K562 (cell line): ENCODE results near the gene FANK1. TPM values are rescaled to one million over a fixed set of nuclear protein-coding genes. Genes with fewer than 3 reads are reported as not detected.

Experiments used
- ATAC-seq: fragments of 200-7000 bp; cut with Tn5 transposase; 3 replicates; pipeline ENCODE4 v1.9.1; 2020; ENCODE audit warnings: moderate library complexity
- BruUV-seq: library from RNA; stranded (reverse); fragments of 400-500 nt; replicated peaks from 2 replicates; lab custom pipeline; 2021; lab: Mats Ljungman, UMichigan
- CTCF ChIA-PET: fragments of 300-600 bp; formaldehyde crosslinking; extraction: SDS; loops from one replicate; lab custom pipeline; 2021; ENCODE audit warnings: low intra/inter-chr PET ratio; lab: Yijun Ruan, JAX
- POLR2A ChIA-PET: fragments of 300-600, 350-650 bp; sonication (Branson Sonifier 250); formaldehyde crosslinking; extraction: SDS; loops from one replicate; lab custom pipeline; 2021; ENCODE audit warnings: antibody characterized with exemption, inconsistent platforms; lab: Yijun Ruan, JAX
- DNase-seq, 4 experiments: peaks; one replicate each; pipeline versions ENCODE4 v3.0.0 to v3.0.0-alpha.2; 2011 to 2018; ENCODE audit warnings: low spot score in 3 of 4, mixed read lengths in 3 of 4; ENCODE audit errors: extremely low read depth in 1 of 4
- FAIRE-seq: peaks from 2 replicates; lab custom pipeline; 2011; peaks lifted over from hg19 to GRCh38; lab: Jason Lieb, UNC
- H2AFZ ChIP-seq: 2 replicates; pipeline ENCODE4 v1.6.0; 2011; ENCODE audit warnings: low read depth, low read length, control low read depth, inconsistent platforms
- H3K27ac ChIP-seq: fragments of 200-600 bp; 3 replicates; pipeline ENCODE4 v1.8.0; 2011; ENCODE audit warnings: low read depth, mild to moderate bottlenecking, control low read depth, inconsistent platforms, low read length, moderate library complexity, mixed read lengths; ENCODE audit errors: extremely low read depth
- H3K27me3 ChIP-seq, 2 experiments: fragments of 300-600 bp in 1 of 2; 2 replicates in 1 of 2; 3 replicates in 1 of 2; pipeline versions ENCODE4 v1.6.0 to v1.8.0; 2011; ENCODE audit warnings: inconsistent platforms in 2 of 2, low read length in 2 of 2, mild to moderate bottlenecking in 1 of 2, mixed read lengths in 1 of 2, moderate library complexity in 1 of 2; ENCODE audit not compliant: control insufficient read depth in 2 of 2, insufficient read depth in 2 of 2
- H3K36me3 ChIP-seq: fragments of 300-600 bp; 3 replicates; pipeline ENCODE4 v1.8.0; 2011; ENCODE audit warnings: mild to moderate bottlenecking, low read length, inconsistent platforms; ENCODE audit not compliant: control insufficient read depth, insufficient read depth
- H3K4me1 ChIP-seq, 2 experiments: fragments of 200-600 bp in 1 of 2; replicated peaks in 1 of 2; 2 replicates in 1 of 2; 3 replicates in 1 of 2; pipeline versions ENCODE4 v1.5.1 to v1.8.0; 2011; ENCODE audit warnings: inconsistent platforms in 2 of 2, low read length in 2 of 2, mild to moderate bottlenecking in 1 of 2, mixed read lengths in 1 of 2, moderate library complexity in 1 of 2; ENCODE audit not compliant: control insufficient read depth in 2 of 2, insufficient read depth in 2 of 2
- H3K4me2 ChIP-seq: 2 replicates; pipeline ENCODE4 v1.6.1; 2011; ENCODE audit warnings: low read length, control low read depth, inconsistent platforms, mixed read lengths; ENCODE audit not compliant: insufficient read depth
- H3K4me3 ChIP-seq: fragments of 200-600 bp; sonication (generic), shearing (Covaris generic); 2 replicates; pipeline ENCODE4 v1.5.1; 2016; ENCODE audit warnings: control low read depth, inconsistent platforms
- H3K79me2 ChIP-seq: fragments of 200-600 bp; 3 replicates; pipeline ENCODE4 v1.8.0; 2011; ENCODE audit warnings: low read length, inconsistent platforms; ENCODE audit not compliant: control insufficient read depth, insufficient read depth
- H3K9ac ChIP-seq, 2 experiments: 2 replicates each; pipeline versions ENCODE4 v1.6.0 to v1.6.1; 2011; ENCODE audit warnings: low read depth in 2 of 2, low read length in 2 of 2, control low read depth in 1 of 2, inconsistent platforms in 1 of 2, mild to moderate bottlenecking in 1 of 2, mixed read lengths in 1 of 2; ENCODE audit not compliant: insufficient read depth in 1 of 2
- H3K9me1 ChIP-seq: one replicate; pipeline ENCODE4 v1.6.0; 2011; ENCODE audit warnings: inconsistent platforms, mild to moderate bottlenecking, low read length, moderate library complexity; ENCODE audit not compliant: control insufficient read depth, insufficient read depth
- H3K9me3 ChIP-seq: replicated peaks from 2 replicates; pipeline ENCODE4 v1.5.1; 2011; ENCODE audit warnings: low read depth, low read length, inconsistent platforms; ENCODE audit not compliant: control insufficient read depth, insufficient read depth
- H4K20me1 ChIP-seq: replicated peaks from 2 replicates; pipeline ENCODE4 v1.6.1; 2011; ENCODE audit warnings: low read length, inconsistent platforms, mixed read lengths; ENCODE audit not compliant: control insufficient read depth, insufficient read depth
- ATF4 ChIP-seq: fragments of 450-650 bp; formaldehyde crosslinking; IDR thresholded peaks from 2 replicates; pipeline ENCODE4 v1.4.0; 2022; ENCODE audit warnings: mild to moderate bottlenecking, moderate library complexity
- BRCA1 ChIP-seq, 2 experiments: fragments of 450-650 bp in 1 of 2; sonication (generic) in 1 of 2; formaldehyde crosslinking in 1 of 2; IDR thresholded peaks; 2 replicates each; pipeline versions ENCODE4 v1.5.0 to v1.6.1; 2017 to 2020; ENCODE audit warnings: mild to moderate bottlenecking in 1 of 2, missing genetic modification reagents in 1 of 2
- BRD4 ChIP-seq: fragments of 200-600 bp; sonication (generic); IDR thresholded peaks from 2 replicates; pipeline ENCODE4 v1.6.1; 2017; ENCODE audit warnings: inconsistent platforms
- BRD9 ChIP-seq: fragments of 450-650 bp; IDR thresholded peaks from 2 replicates; pipeline ENCODE4 v1.6.1; 2018; ENCODE audit warnings: low read depth; ENCODE audit not compliant: partially characterized antibody
- CTBP1 ChIP-seq: fragments of 450-650 bp; IDR thresholded peaks from 2 replicates; pipeline ENCODE4 v1.6.1; 2016; ENCODE audit warnings: borderline replicate concordance
- FUS ChIP-seq: fragments of 200-400 bp; formaldehyde crosslinking; optimal IDR thresholded peaks from 2 replicates; pipeline ENCODE3; 2017; ENCODE audit warnings: low read depth, low read length
- HDGF ChIP-seq: fragments of 450-650 bp; IDR thresholded peaks from 2 replicates; pipeline ENCODE4 v1.6.1; 2016
- KDM1A ChIP-seq, 2 experiments: fragments of 450-650 bp; IDR thresholded peaks; 2 replicates each; pipeline ENCODE4 v1.6.1; 2016; ENCODE audit warnings: mild to moderate bottlenecking in 2 of 2
- KLF1 ChIP-seq: fragments of 450-650 bp; IDR thresholded peaks from 2 replicates; pipeline ENCODE4 v1.6.1; 2016; ENCODE audit warnings: missing genetic modification characterization, missing compliant biosample characterization
- KLF10 ChIP-seq: fragments of 250-450 bp; sonication (Bioruptor Pico); IDR thresholded peaks from 2 replicates; pipeline ENCODE4 v1.6.1; 2021; ENCODE audit warnings: matching md5 sums
- REST ChIP-seq, 2 experiments: fragments of 450-650 bp; formaldehyde crosslinking in 1 of 2; IDR thresholded peaks; 2 replicates each; pipeline versions ENCODE4 v1.4.0 to v1.6.1; 2014 to 2020; ENCODE audit warnings: mild to moderate bottlenecking in 2 of 2, borderline replicate concordance in 1 of 2, low read depth in 1 of 2
- TAL1 ChIP-seq: fragments of 450-650 bp; IDR thresholded peaks from 2 replicates; pipeline ENCODE4 v1.6.1; 2016; ENCODE audit warnings: mild to moderate bottlenecking
- ZBTB49 ChIP-seq: sonication (generic); formaldehyde crosslinking; IDR thresholded peaks from 2 replicates; pipeline ENCODE4 v1.8.0; 2022; ENCODE audit warnings: missing genetic modification reagents, mild to moderate bottlenecking, borderline replicate concordance
- WGBS: fragments of 100-300 bp; shearing (Covaris generic); methylation state at CpG from one replicate; pipeline ENCODE4 v1.1.6; 2016; ENCODE audit warnings: low coverage, mixed read lengths; ENCODE audit not compliant: insufficient coverage; ENCODE audit errors: missing lambda C conversion rate; 5-methylcytosine and 5-hydroxymethylcytosine counted together
- in situ Hi-C: fragments of 300-500 bp; cut with MboI; formaldehyde crosslinking; loops from 4 replicates; pipeline ENCODE4 v1.15.0; 2018; ENCODE audit warnings: inconsistent platforms, mixed read lengths
- intact Hi-C: fragments of 100-400 bp; cut with micrococcal nuclease; formaldehyde crosslinking; loops from 2 replicates; pipeline ENCODE4 v1.14.2; 2022
- polyA plus RNA-seq, 8 experiments: library from polyadenylated mRNA; depleted of rRNA in 4 of 8; stranded (reverse) in 5 of 8; unstranded in 3 of 8; fragments of >200 nt; fragmentation: Nextera tagmentation in 2 of 8; fragmentation: Illumina TruSeq in 1 of 8; extraction: Ambion mirVana in 2 of 8; extraction: Trizol in 1 of 8; gene quantifications; 2 replicates each; pipeline versions ENCODE4 v1.2.1 to v1.2.3, GENCODE V29; 2011 to 2014; ENCODE audit warnings: inconsistent platforms in 1 of 8, missing spikeins in 1 of 8
- total RNA-seq, 7 experiments: library from RNA; depleted of rRNA in 6 of 7; stranded (reverse); fragments of >200 nt in 6 of 7; fragmentation: Illumina TruSeq in 2 of 7; extraction: Trizol in 2 of 7; gene quantifications; 2 replicates each; pipeline versions ENCODE4 v1.2.1 to v1.2.3, GENCODE V29; 2011 to 2021; ENCODE audit warnings: low replicate concordance in 1 of 7

Gene FANK1
- total and polyA plus RNA-seq, 9 of the 15 experiments (the other 6 are each of a cell fraction or from before 2014, with no cell fraction given), result 0.11 to 2.3 (median 0.51) TPM; not detected in 1

GRCh38 chr10:125962200-125962599 lies 65.8 kb downstream of the FANK1 start:
- POLR2A ChIA-PET, result no interaction called here
- DNase-seq (no peak), FAIRE-seq (no peak), ATAC-seq (no peak)
- Histone ChIP-seq H3K79me2 (no peaks in the 10 kb centered on the region), H3K4me2 (no peak overlapping the region), H3K9me3 (no peaks in the 10 kb centered on the region), H3K27me3 (no peaks in the 10 kb centered on the region; a peak in 1 of 5 replicates), H3K36me3 (no peaks in the 10 kb centered on the region), H4K20me1 (no peaks in the 10 kb centered on the region), H2AFZ (no peak overlapping the region), H3K4me3 (no peak overlapping the region), H3K9ac (no peak overlapping the region), H3K9me1 (no peaks in the 10 kb centered on the region), H3K4me1 (no peaks in the 10 kb centered on the region), H3K27ac (no peak overlapping the region)
- WGBS, result 3% methylated on average over 3 of the region's 3 CpGs
- BruUV-seq, result no TSS peak
- CTCF ChIA-PET, result no interaction called here
- intact Hi-C loops (no loop called here), in situ Hi-C loops (no loop called here)
- TF ChIP-seq KLF1 (tag) (no peak), ATF4 (CRISPR knock-in tag) (no peak), REST (IDR thresholded peaks at IDR 0.05; ENCODE audit: borderline replicate concordance) (no peak), REST (CRISPR knock-in tag; IDR thresholded peaks at IDR 0.05; ENCODE audit: low read depth) (no peak), BRCA1 (IDR thresholded peaks at IDR 0.05) (no peak), BRCA1 (CRISPR knock-in tag; IDR thresholded peaks at IDR 0.05) (no peak), CTBP1 (no peak), KDM1A (IDR thresholded peaks at IDR 0.05) (no peak), ZBTB49 (CRISPR knock-in tag) (no peak), BRD9 (no peak), KLF10 (CRISPR knock-in tag) (no peak), FUS (no peak), BRD4 (no peak), HDGF (no peak), TAL1 (no peak)
